GM20000 (cell line): ENCODE data around the gene PRKAG2.

Source experiments
- DNase-seq: peaks from one replicate; pipeline ENCODE4 v3.0.0; 2012; ENCODE audit warnings: low spot score
- CTCF ChIP-seq: IDR thresholded peaks from 2 replicates; pipeline ENCODE4 v1.5.1; 2012; ENCODE audit warnings: mild to moderate bottlenecking, control low read depth; ENCODE audit errors: extremely low read depth, missing control alignments

The PRKAG2 gene

GRCh38 chr7:151572136-151572535 lies 304.8 kb downstream of the PRKAG2 start:
- DNase-seq, result no peak
- no peak for TF ChIP-seq CTCF

GRCh38 chr7:151571471-151571870 lies 305.4 kb downstream of the PRKAG2 start:
- no peak for DNase-seq
- no peak for TF ChIP-seq CTCF

GRCh38 chr7:151570366-151570915 lies 306.5 kb downstream of the PRKAG2 start:
- no peak for TF ChIP-seq CTCF

GRCh38 chr7:151568956-151569940 lies 307.7 kb downstream of the PRKAG2 start:
- no peak for DNase-seq
- TF ChIP-seq CTCF, result no peak

More at GRCh38 chr7:151570366-151570915, 306.5 kb downstream of the PRKAG2 start:
- no peak for DNase-seq

GRCh38 chr7:151566897-151567320 lies 310.0 kb downstream of the PRKAG2 start:
- TF ChIP-seq CTCF, result no peak
- no peak for DNase-seq

GRCh38 chr7:151565541-151565940 lies 311.4 kb downstream of the PRKAG2 start:
- no peak for DNase-seq
- TF ChIP-seq CTCF, result no peak

- TF ChIP-seq CTCF, result no peak
These were observed 316.7 kb downstream of the PRKAG2 start for GRCh38 chr7:151560243-151560642.

More at GRCh38 chr7:151560243-151560642, 316.7 kb downstream of the PRKAG2 start:
- DNase-seq, result no peak
